Endothelial cell of umbilical vein (primary cell): ENCODE data around the gene MAEL. TPM values are rescaled to one million over a fixed set of nuclear protein-coding genes. Genes with fewer than 3 reads are reported as not detected.

Source experiments
- BruUV-seq: library from RNA; stranded (reverse); fragments of 400-500 nt; replicated peaks from 2 replicates; lab custom pipeline; 2021; lab: Mats Ljungman, UMichigan
- CTCF ChIA-PET: fragments of 300-600, 350-600 bp; sonication (Branson Sonifier 250); formaldehyde crosslinking; loops from one replicate; lab custom pipeline; 2021; ENCODE audit warnings: antibody characterized with exemption, inconsistent platforms; lab: Charles Lee
- POLR2A ChIA-PET: fragments of 300-600, 350-600 bp; sonication (Branson Sonifier 250); formaldehyde crosslinking; loops from one replicate; lab custom pipeline; 2021; ENCODE audit warnings: antibody characterized with exemption, inconsistent platforms; lab: Charles Lee
- DNase-seq: peaks from one replicate; pipeline ENCODE4 v3.0.0-alpha.2; 2011; ENCODE audit warnings: low read depth, low spot score
- FAIRE-seq: peaks from 2 replicates; lab custom pipeline; 2011; peaks lifted over from hg19 to GRCh38; lab: Jason Lieb, UNC
- H2AFZ ChIP-seq: 2 replicates; pipeline ENCODE4 v1.6.0; 2012; ENCODE audit warnings: low read depth, low read length, control low read depth, inconsistent platforms
- H3K27ac ChIP-seq: 2 replicates; pipeline ENCODE4 v1.5.1; 2011; ENCODE audit warnings: low read depth, mild to moderate bottlenecking, control low read depth, low read length, moderate library complexity; ENCODE audit not compliant: insufficient read depth
- H3K27me3 ChIP-seq, 2 experiments: 2 replicates each; pipeline versions ENCODE4 v1.6.0 to v1.6.1; 2011; ENCODE audit warnings: low read length in 2 of 2, mixed read lengths in 1 of 2; ENCODE audit not compliant: control insufficient read depth in 2 of 2, insufficient read depth in 2 of 2
- H3K36me3 ChIP-seq, 2 experiments: 2 replicates in 1 of 2; 3 replicates in 1 of 2; pipeline ENCODE4 v1.5.1; 2011; ENCODE audit warnings: low read length in 2 of 2, mild to moderate bottlenecking in 1 of 2, moderate library complexity in 1 of 2; ENCODE audit not compliant: control insufficient read depth in 2 of 2, insufficient read depth in 2 of 2; ENCODE audit errors: extremely low read depth in 1 of 2
- H3K4me1 ChIP-seq: 3 replicates; pipeline ENCODE4 v1.5.1; 2011; ENCODE audit warnings: mild to moderate bottlenecking, low read length; ENCODE audit not compliant: control insufficient read depth, insufficient read depth; ENCODE audit errors: extremely low read depth
- H3K4me2 ChIP-seq: 2 replicates; pipeline ENCODE4 v1.6.1; 2011; ENCODE audit warnings: low read length, control low read depth, mixed read lengths; ENCODE audit not compliant: insufficient read depth
- H3K4me3 ChIP-seq, 3 experiments: fragments of 200-600 bp in 1 of 3; sonication (generic), shearing (Covaris generic) in 1 of 3; replicated peaks in 1 of 3; 2 replicates each; pipeline ENCODE4 v1.5.1; 2011 to 2016; ENCODE audit warnings: control low read depth in 3 of 3, low read length in 3 of 3, mild to moderate bottlenecking in 2 of 3, inconsistent platforms in 1 of 3, low read depth in 1 of 3, moderate library complexity in 1 of 3; ENCODE audit not compliant: insufficient read depth in 1 of 3
- H3K79me2 ChIP-seq: 2 replicates; pipeline ENCODE4 v1.6.0; 2012; ENCODE audit warnings: low read length, inconsistent platforms; ENCODE audit not compliant: control insufficient read depth, insufficient read depth
- H3K9ac ChIP-seq: replicated peaks from 2 replicates; pipeline ENCODE3; 2011; ENCODE audit warnings: low read length, control low read depth; ENCODE audit not compliant: insufficient read depth; ENCODE audit errors: extremely low read depth
- H3K9me1 ChIP-seq: replicated peaks from 3 replicates; pipeline ENCODE4 v1.6.0; 2011; ENCODE audit warnings: mild to moderate bottlenecking, low read length; ENCODE audit not compliant: control insufficient read depth, insufficient read depth; ENCODE audit errors: extremely low read depth
- H3K9me3 ChIP-seq: replicated peaks from 2 replicates; pipeline ENCODE4 v1.5.1; 2012; ENCODE audit warnings: low read length, inconsistent platforms; ENCODE audit not compliant: control insufficient read depth, insufficient read depth
- H4K20me1 ChIP-seq: replicated peaks from 2 replicates; pipeline ENCODE3; 2011; ENCODE audit warnings: mild to moderate bottlenecking, low read length; ENCODE audit not compliant: control insufficient read depth, insufficient read depth; ENCODE audit errors: extremely low read depth
- CTCF ChIP-seq, 2 donors: IDR thresholded peaks; 1 replicate in 1 of 2; 2 replicates in 1 of 2; pipeline ENCODE4 v1.5.1; 2011; ENCODE audit warnings: low read length in 2 of 2, mild to moderate bottlenecking in 2 of 2, moderate library complexity in 2 of 2, control low read depth in 1 of 2, inconsistent platforms in 1 of 2, low read depth in 1 of 2; ENCODE audit not compliant: insufficient read depth in 1 of 2; ENCODE audit errors: extremely low read depth in 1 of 2
- EZH2 ChIP-seq: IDR thresholded peaks from 2 replicates; pipeline ENCODE4 v1.6.1; 2012; ENCODE audit warnings: borderline replicate concordance, low read depth, mild to moderate bottlenecking, moderate library complexity, low read length, inconsistent platforms; ENCODE audit not compliant: severe bottlenecking
- FOS ChIP-seq: IDR thresholded peaks from 2 replicates; pipeline ENCODE4 v1.6.1; 2011; ENCODE audit warnings: mild to moderate bottlenecking, low read length, moderate library complexity, borderline replicate concordance; ENCODE audit not compliant: insufficient read depth
- GATA2 ChIP-seq: IDR thresholded peaks from 2 replicates; pipeline ENCODE4 v1.7.0; 2011; ENCODE audit warnings: low read depth, mild to moderate bottlenecking, moderate library complexity, mixed read lengths, low read length; ENCODE audit not compliant: insufficient read length, insufficient read depth
- JUN ChIP-seq: IDR thresholded peaks from 2 replicates; pipeline ENCODE4 v1.6.1; 2011; ENCODE audit warnings: borderline replicate concordance, low read depth; ENCODE audit not compliant: insufficient read length, insufficient read depth
- MAX ChIP-seq: IDR thresholded peaks from 2 replicates; pipeline ENCODE4 v1.6.1; 2011; ENCODE audit not compliant: insufficient read depth, insufficient read length
- MYC ChIP-seq: IDR thresholded peaks from one replicate; pipeline ENCODE4 v1.6.1; 2011; ENCODE audit warnings: mild to moderate bottlenecking, low read depth, low read length
- POLR2A ChIP-seq: IDR thresholded peaks from 2 replicates; pipeline ENCODE4 v1.6.1; 2012; ENCODE audit warnings: low read depth, mild to moderate bottlenecking, control low read depth, low read length
- POLR2AphosphoS5 ChIP-seq: IDR thresholded peaks from 2 replicates; pipeline ENCODE4 v1.6.1; 2012; ENCODE audit warnings: low read depth, mild to moderate bottlenecking, control low read depth, low read length, moderate library complexity; ENCODE audit not compliant: insufficient read depth
- dilution Hi-C: fragments of 300-500 bp; cut with MboI; formaldehyde crosslinking; loops from one replicate; pipeline ENCODE4 v1.15.0; 2019; ENCODE audit warnings: low sequenced_read_pairs; ENCODE audit not compliant: extremely low pct_ligation_motif_present
- intact Hi-C: fragments of 100-400 bp; cut with micrococcal nuclease; formaldehyde crosslinking; loops from one replicate; pipeline ENCODE4 v1.10.0; 2022
- polyA plus RNA-seq, 4 experiments: library from polyadenylated mRNA; depleted of rRNA in 3 of 4; stranded (reverse) in 3 of 4; unstranded in 1 of 4; fragments of >200 nt; gene quantifications; 2 replicates each; pipeline versions ENCODE4 v1.2.1 to v1.2.3, GENCODE V29; 2011 to 2012; ENCODE audit warnings: missing spikeins in 1 of 4
- total RNA-seq: library from RNA; stranded (reverse); gene quantifications from 2 replicates; pipeline ENCODE4 v1.2.3, GENCODE V29; 2021

Gene MAEL
- total and polyA plus RNA-seq, 2 donors (not counting 3 experiments of a cell fraction or from before 2014, with no cell fraction given) = 0.04 TPM; not detected in 1

GRCh38 chr1:167016100-167016750 lies 27.1 kb downstream of the MAEL start:
- ChIA-PET CTCF (no interaction called here), POLR2A (no interaction called here)
- Histone ChIP-seq H3K9ac (no peak overlapping the region), H3K4me1 (no peaks in the 10 kb centered on the region), H3K27me3 (no peaks in the 10 kb centered on the region), H3K36me3 (no peaks in the 10 kb centered on the region), H3K9me1 (no peaks in the 10 kb centered on the region), H2AFZ (no peak overlapping the region), H3K79me2 (no peaks in the 10 kb centered on the region), H3K9me3 (no peaks in the 10 kb centered on the region), H4K20me1 (no peaks in the 10 kb centered on the region), H3K4me3 (no peak overlapping the region), H3K27ac (no peak overlapping the region), H3K4me2 (no peak overlapping the region)
- BruUV-seq = no TSS peak
- intact Hi-C loops = no loop called here
- no peak for TF ChIP-seq MAX
- no peak for TF ChIP-seq EZH2
- no peak for TF ChIP-seq POLR2A
- TF ChIP-seq GATA2 = no peak
- TF ChIP-seq JUN = no peak
- TF ChIP-seq POLR2AphosphoS5 = no peak
- no peak for TF ChIP-seq MYC
- no peak for TF ChIP-seq CTCF (IDR thresholded peaks at IDR 0.05; ENCODE audit: extremely low read depth in 1 of 2, insufficient read depth in 1 of 2, low read depth in 1 of 2, low read length in 2 of 2)
- TF ChIP-seq FOS = no peak
- DNase-seq = no peak
- dilution Hi-C loops = no loop called here
- FAIRE-seq = no peak
